T-cell (primary cell): ENCODE data around the gene EBF4. TPM values are rescaled to one million over a fixed set of nuclear protein-coding genes. Genes with fewer than 3 reads are reported as not detected.
"Not testable (repeated sequence)": the region's sequence is repeated elsewhere in the genome, so short reads cannot be mapped to it uniquely, and the experiment has no call there.

ENCODE experiments used
- ATAC-seq, 4 experiments: fragments of 200-7000 bp in 3 of 4; fragments of 150-1000 bp in 1 of 4; cut with Tn5 transposase; replicated peaks in 1 of 4; 1 replicate in 3 of 4; 2 replicates in 1 of 4; pipeline ENCODE4 v1.10.0; 2021; ENCODE audit warnings: moderate library complexity in 3 of 4, mild to moderate bottlenecking in 2 of 4, moderate number of reproducible peaks in 1 of 4
- CTCF ChIA-PET, 2 donors: fragments of 300-600 bp; sonication (Branson Sonifier 250); formaldehyde crosslinking; loops; one replicate each; lab custom pipeline; 2022; ENCODE audit warnings: antibody characterized with exemption in 2 of 2; lab: Charles Lee
- POLR2A ChIA-PET, 2 donors: fragments of 300-600 bp; sonication (Branson Sonifier 250); formaldehyde crosslinking; loops; one replicate each; lab custom pipeline; 2022; ENCODE audit warnings: antibody characterized with exemption in 2 of 2; lab: Charles Lee
- DNase-seq, 35 experiments: peaks; one replicate each; pipeline versions ENCODE4 v3.0.0 to v3.0.0-alpha.2; 2013 to 2023
- H3K27ac ChIP-seq: one replicate; pipeline ENCODE4 v1.5.1; 2013; ENCODE audit warnings: low read length
- H3K27me3 ChIP-seq, 2 experiments: replicated peaks in 1 of 2; 1 replicate in 1 of 2; 2 replicates in 1 of 2; pipeline versions ENCODE4 v1.6.1 to v1.7.0; 2013; ENCODE audit warnings: low read length in 1 of 2, mixed read lengths in 1 of 2; ENCODE audit not compliant: control insufficient read depth in 2 of 2, insufficient read depth in 2 of 2; ENCODE audit errors: extremely low read depth in 1 of 2
- H3K36me3 ChIP-seq, 2 donors: 1 replicate in 1 of 2; 2 replicates in 1 of 2; pipeline versions ENCODE4 v1.6.1 to v1.7.0; 2013; ENCODE audit warnings: low read length in 1 of 2; ENCODE audit not compliant: control insufficient read depth in 2 of 2, insufficient read depth in 1 of 2; ENCODE audit errors: extremely low read depth in 1 of 2
- H3K4me1 ChIP-seq, 2 experiments: 1 replicate in 1 of 2; 2 replicates in 1 of 2; pipeline versions ENCODE4 v1.6.1 to v1.7.0; 2013; ENCODE audit warnings: low read length in 2 of 2, mixed read lengths in 1 of 2; ENCODE audit not compliant: insufficient read depth in 2 of 2, control insufficient read depth in 1 of 2; ENCODE audit errors: extremely low read depth in 1 of 2
- H3K4me3 ChIP-seq, 2 donors: 1 replicate in 1 of 2; 2 replicates in 1 of 2; pipeline versions ENCODE4 v1.5.1 to v1.7.0; 2013; ENCODE audit warnings: mild to moderate bottlenecking in 2 of 2, low read length in 1 of 2, moderate library complexity in 1 of 2; ENCODE audit not compliant: control insufficient read depth in 1 of 2; ENCODE audit errors: extremely low read depth in 1 of 2
- H3K9me3 ChIP-seq: 2 replicates; pipeline ENCODE4 v1.7.0; 2013
- H3K27ac Mint-ChIP-seq, 2 donors: one replicate each; pipeline ENCODE4 v1.8.0; 2020 to 2021; ENCODE audit warnings: mild to moderate bottlenecking in 2 of 2, mixed read lengths in 2 of 2
- H3K27me3 Mint-ChIP-seq, 2 donors: one replicate each; pipeline ENCODE4 v1.8.0; 2021 to 2022; ENCODE audit warnings: mixed read lengths in 2 of 2
- H3K36me3 Mint-ChIP-seq: one replicate; pipeline ENCODE4 v1.8.0; 2021; ENCODE audit warnings: mixed read lengths
- H3K4me1 Mint-ChIP-seq, 3 donors: one replicate each; pipeline ENCODE4 v1.8.0; 2020 to 2022; ENCODE audit warnings: mixed read lengths in 3 of 3, mild to moderate bottlenecking in 1 of 3
- H3K4me3 Mint-ChIP-seq, 3 donors: one replicate each; pipeline ENCODE4 v1.8.0; 2020 to 2022; ENCODE audit warnings: mild to moderate bottlenecking in 3 of 3, mixed read lengths in 3 of 3, moderate library complexity in 3 of 3
- H3K9me3 Mint-ChIP-seq, 3 donors: one replicate each; pipeline ENCODE4 v1.8.0; 2020 to 2022; ENCODE audit warnings: mixed read lengths in 3 of 3
- WGBS: methylation state at CpG from one replicate; pipeline ENCODE4 v1.1.5; 2013; ENCODE audit warnings: missing lambda C conversion rate; ENCODE audit not compliant: insufficient coverage; 5-methylcytosine and 5-hydroxymethylcytosine counted together
- total RNA-seq, 35 experiments: library from RNA in 6 of 35; stranded (reverse) in 6 of 35; fragments of 120-200 nt in 1 of 35; gene quantifications; one replicate each; pipeline versions ENCODE4 v1.2.1 to v1.2.4 and lab custom pipeline; 2013 to 2026

EBF4 gene
- total RNA-seq, 5 donors from 2014 or later (not counting 1 experiment from before 2014, with no cell fraction given), result 4.2 to 10.5 (median 6.8) TPM

- WGBS, result no CpG with 5 or more reads among the region's 4 CpGs
- H3K36me3 ChIP-seq, ATAC-seq, H3K27ac Mint-ChIP-seq, H3K4me3 Mint-ChIP-seq, H3K9me3 Mint-ChIP-seq, H3K4me3 ChIP-seq, H3K9me3 ChIP-seq, POLR2A ChIA-PET, H3K27ac ChIP-seq, DNase-seq, H3K36me3 Mint-ChIP-seq: not testable (repeated sequence)
- Mint-ChIP-seq H3K4me1 (peaks cover 11 to 15% (median 13%) of the 10 kb centered on the region in 3 donors), H3K27me3 (peaks cover 19 to 29% of the 10 kb centered on the region in 2 donors)
- CTCF ChIA-PET, result interaction anchor here in 1 of 2 donors (1.8 kb wide), 1 partner anchor 57 kb away, joined by 7 read pairs; no protein-coding TSS in a partner anchor
- peaks cover 0 to 34% of the 10 kb centered on the region in 2 experiments for H3K27me3 ChIP-seq
- H3K4me1 ChIP-seq, result peaks cover 0 to 14% of the 10 kb centered on the region in 2 experiments
These were observed 7.8 kb upstream of the EBF4 start for GRCh38 chr20:2684817-2685216.

GRCh38 chr20:2687514-2687913 lies 5.1 kb upstream of the EBF4 start:
- CTCF ChIA-PET, result interaction anchor here (0.5 to 2.6 kb wide), 9 partner anchors 14 to 314 kb away, joined by 3 to 19 read pairs (median 4); no protein-coding TSS in a partner anchor

GRCh38 chr20:2688041-2688591 lies 4.5 kb upstream of the EBF4 start:
- ATAC-seq, result peak; percentile 77 to 87 (median 80)
- H3K4me1 ChIP-seq, result peaks cover 0 to 23% of the 10 kb centered on the region in 2 experiments
- H3K4me1 Mint-ChIP-seq, result peaks cover 23 to 30% (median 29%) of the 10 kb centered on the region in 3 donors
- no peaks in the 10 kb centered on the region for H3K9me3 Mint-ChIP-seq
- H3K9me3 ChIP-seq, result no peaks in the 10 kb centered on the region
- H3K36me3 Mint-ChIP-seq, result no peaks in the 10 kb centered on the region
- H3K27ac ChIP-seq, result no peak overlapping the region
- whole genome bisulfite sequencing, result 45% methylated on average over 7 of the region's 18 CpGs
- peak overlapping the region in 1 of 2 donors; percentile 11 for H3K4me3 ChIP-seq
- ChIA-PET POLR2A (interaction anchor here in 1 of 2 donors (0.6 kb wide), 1 partner anchor 53 kb away, joined by 3 read pairs; no protein-coding TSS in a partner anchor), CTCF (interaction anchor here (0.5 to 2.6 kb wide), 8 partner anchors 53 to 313 kb away, joined by 3 to 19 read pairs (median 4); no protein-coding TSS in a partner anchor)
- H3K4me3 Mint-ChIP-seq, result peak overlapping the region in 2 of 3 donors; percentile 17 to 32
- H3K36me3 ChIP-seq, result no peaks in the 10 kb centered on the region
- DNase-seq, result peak; percentile 64 to 91 (median 81)
- peak overlapping the region; percentile 39 to 66 for H3K27ac Mint-ChIP-seq
- H3K27me3 ChIP-seq, result peaks cover 4 to 39% of the 10 kb centered on the region in 2 experiments
- peaks cover 8 to 23% of the 10 kb centered on the region in 2 donors for H3K27me3 Mint-ChIP-seq

More at GRCh38 chr20:2687514-2687913, 5.1 kb upstream of the EBF4 start:
- Mint-ChIP-seq H3K4me3 (no peak overlapping the region), H3K36me3 (no peaks in the 10 kb centered on the region), H3K27me3 (peaks cover 13 to 26% of the 10 kb centered on the region in 2 donors), H3K4me1 (peaks cover 23 to 30% (median 29%) of the 10 kb centered on the region in 3 donors), H3K27ac (peak overlapping the region in 1 of 2 donors; percentile 39), H3K9me3 (no peaks in the 10 kb centered on the region)
- H3K4me3 ChIP-seq, result no peak overlapping the region
- H3K27me3 ChIP-seq, result peaks cover 4 to 39% of the 10 kb centered on the region in 2 experiments
- DNase-seq (no peak), ATAC-seq (no peak)
- H3K36me3 ChIP-seq, result no peaks in the 10 kb centered on the region
- POLR2A ChIA-PET, result interaction anchor here (0.5 to 0.7 kb wide), 3 partner anchors 49 to 1067 kb away, joined by 3 to 4 read pairs (median 3); no protein-coding TSS in a partner anchor
- no peak overlapping the region for H3K27ac ChIP-seq
- H3K9me3 ChIP-seq, result no peaks in the 10 kb centered on the region
- whole genome bisulfite sequencing, result 100% methylated on average over 1 of the region's 6 CpGs
- peaks cover 0 to 23% of the 10 kb centered on the region in 2 experiments for H3K4me1 ChIP-seq

GRCh38 chr20:2690213-2690612 lies 2.4 kb upstream of the EBF4 start:
- Mint-ChIP-seq H3K9me3 (no peaks in the 10 kb centered on the region), H3K27ac (no peak overlapping the region), H3K4me3 (peak overlapping the region in 1 of 3 donors; percentile 37), H3K36me3 (no peaks in the 10 kb centered on the region), H3K27me3 (peaks cover 13 to 28% of the 10 kb centered on the region in 2 donors), H3K4me1 (peaks cover 25 to 35% (median 32%) of the 10 kb centered on the region in 3 donors)
- ChIA-PET POLR2A (no interaction called here), CTCF (interaction anchor here in 1 of 2 donors (0.5 to 0.9 kb wide), 2 partner anchors 51 to 402 kb away, joined by 3 to 5 read pairs; no protein-coding TSS in a partner anchor)
- ATAC-seq (no peak), DNase-seq (no peak)
- Histone ChIP-seq H3K27ac (no peak overlapping the region), H3K4me3 (no peak overlapping the region), H3K36me3 (no peaks in the 10 kb centered on the region), H3K27me3 (peaks cover 8 to 53% of the 10 kb centered on the region in 2 experiments), H3K9me3 (no peaks in the 10 kb centered on the region), H3K4me1 (peaks cover 0 to 30% of the 10 kb centered on the region in 2 experiments)
- 71% methylated on average over 1 of the region's 3 CpGs for WGBS

GRCh38 chr20:2690718-2691117 lies 1.9 kb upstream of the EBF4 start:
- POLR2A ChIA-PET, result no interaction called here
- Mint-ChIP-seq H3K27ac (no peak overlapping the region), H3K4me1 (peaks cover 25 to 35% (median 32%) of the 10 kb centered on the region in 3 donors), H3K4me3 (peak overlapping the region; percentile 82 to 97 (median 92)), H3K36me3 (no peaks in the 10 kb centered on the region), H3K9me3 (no peaks in the 10 kb centered on the region), H3K27me3 (peaks cover 15 to 32% of the 10 kb centered on the region in 2 donors)
- H3K9me3 ChIP-seq, result no peaks in the 10 kb centered on the region
- H3K27me3 ChIP-seq, result peaks cover 8 to 58% of the 10 kb centered on the region in 2 experiments
- H3K4me3 ChIP-seq, result no peak overlapping the region
- H3K36me3 ChIP-seq, result no peaks in the 10 kb centered on the region
- peaks cover 0 to 30% of the 10 kb centered on the region in 2 experiments for H3K4me1 ChIP-seq
- DNase-seq, result no peak
- WGBS, result 48% methylated on average over 5 of the region's 6 CpGs
- no peak for ATAC-seq
- CTCF ChIA-PET, result interaction anchor here in 1 of 2 donors (0.5 to 0.9 kb wide), 2 partner anchors 51 to 401 kb away, joined by 3 to 5 read pairs; no protein-coding TSS in a partner anchor
- no peak overlapping the region for H3K27ac ChIP-seq

GRCh38 chr20:2691127-2691526 lies 1.5 kb upstream of the EBF4 start:
- peak overlapping the region; percentile 82 to 97 (median 92) for H3K4me3 Mint-ChIP-seq
- peaks cover 19 to 36% of the 10 kb centered on the region in 2 donors for H3K27me3 Mint-ChIP-seq
- no peak overlapping the region for H3K4me3 ChIP-seq
- WGBS, result 93% methylated on average over 8 of the region's 8 CpGs
- H3K4me1 Mint-ChIP-seq, result peaks cover 25 to 35% (median 32%) of the 10 kb centered on the region in 3 donors
- H3K9me3 Mint-ChIP-seq, result no peaks in the 10 kb centered on the region
- DNase-seq (no peak), ATAC-seq (no peak)
- CTCF ChIA-PET, result no interaction called here
- peaks cover 8 to 58% of the 10 kb centered on the region in 2 experiments for H3K27me3 ChIP-seq
- no peaks in the 10 kb centered on the region for H3K36me3 Mint-ChIP-seq
- H3K27ac Mint-ChIP-seq, result no peak overlapping the region
- no peak overlapping the region for H3K27ac ChIP-seq
- no peaks in the 10 kb centered on the region for H3K9me3 ChIP-seq
- peaks cover 0 to 30% of the 10 kb centered on the region in 2 experiments for H3K4me1 ChIP-seq
- POLR2A ChIA-PET, result no interaction called here
- H3K36me3 ChIP-seq, result no peaks in the 10 kb centered on the region
